Measurements from ENCODE around the gene TBC1D22A.
"Not testable (repeated sequence)": the region's sequence is repeated elsewhere in the genome, so short reads cannot be mapped to it uniquely, and the experiment has no call there.

Gene TBC1D22A

GRCh38 chr22:46812034-46812605 lies 49.7 kb downstream of the TBC1D22A start:
- no peak for DNase-seq (ENCODE audit: low read depth in 2 of 2, low spot score in 1 of 2)

- no peak for DNase-seq (ENCODE audit: low read depth in 2 of 2, low spot score in 1 of 2)
Observed at GRCh38 chr22:46812788-46813187, 50.3 kb downstream of the TBC1D22A start.

- DNase-seq (ENCODE audit: low read depth in 2 of 2, low spot score in 1 of 2): no peak
Observed at GRCh38 chr22:46813816-46814597, 51.6 kb downstream of the TBC1D22A start.

GRCh38 chr22:46815132-46815531 lies 52.7 kb downstream of the TBC1D22A start:
- DNase-seq (ENCODE audit: low read depth in 2 of 2, low spot score in 1 of 2): no peak

GRCh38 chr22:46815559-46815895 lies 53.1 kb downstream of the TBC1D22A start:
- no peak for DNase-seq (ENCODE audit: low read depth in 2 of 2, low spot score in 1 of 2)

- DNase-seq (ENCODE audit: low read depth in 2 of 2, low spot score in 1 of 2): no peak
Observed at GRCh38 chr22:46815896-46816731, 53.7 kb downstream of the TBC1D22A start.

- not testable (repeated sequence) for DNase-seq (ENCODE audit: low read depth in 2 of 2, low spot score in 1 of 2)
Observed at GRCh38 chr22:46817390-46817789, 54.9 kb downstream of the TBC1D22A start.

GRCh38 chr22:46823248-46823647 lies 60.8 kb downstream of the TBC1D22A start:
- no peak for DNase-seq (ENCODE audit: low read depth in 2 of 2, low spot score in 1 of 2)

- DNase-seq (ENCODE audit: low read depth in 2 of 2, low spot score in 1 of 2): no peak
Observed at GRCh38 chr22:46823654-46824053, 61.2 kb downstream of the TBC1D22A start.

- DNase-seq (ENCODE audit: low read depth in 2 of 2, low spot score in 1 of 2): no peak
Observed at GRCh38 chr22:46824344-46824909, 62.0 kb downstream of the TBC1D22A start.

GRCh38 chr22:46824980-46825544 lies 62.6 kb downstream of the TBC1D22A start:
- no peak for DNase-seq (ENCODE audit: low read depth in 2 of 2, low spot score in 1 of 2)

GRCh38 chr22:46826438-46827135 lies 64.1 kb downstream of the TBC1D22A start:
- DNase-seq (ENCODE audit: low read depth in 2 of 2, low spot score in 1 of 2): no peak

- no peak for DNase-seq (ENCODE audit: low read depth in 2 of 2, low spot score in 1 of 2)
Observed at GRCh38 chr22:46827136-46827780, 64.8 kb downstream of the TBC1D22A start.

- DNase-seq (ENCODE audit: low read depth in 2 of 2, low spot score in 1 of 2): no peak
Observed at GRCh38 chr22:46827781-46828180, 65.3 kb downstream of the TBC1D22A start.

- no peak for DNase-seq (ENCODE audit: low read depth in 2 of 2, low spot score in 1 of 2)
Observed at GRCh38 chr22:46828323-46828900, 66.0 kb downstream of the TBC1D22A start.

GRCh38 chr22:46829117-46829891 lies 66.9 kb downstream of the TBC1D22A start:
- DNase-seq (ENCODE audit: low read depth in 2 of 2, low spot score in 1 of 2): no peak

GRCh38 chr22:46829941-46830715 lies 67.7 kb downstream of the TBC1D22A start:
- DNase-seq (ENCODE audit: low read depth in 2 of 2, low spot score in 1 of 2): no peak

- DNase-seq (ENCODE audit: low read depth in 2 of 2, low spot score in 1 of 2): no peak
Observed at GRCh38 chr22:46830841-46831240, 68.4 kb downstream of the TBC1D22A start.

Data from stimulated activated CD8-positive, alpha-beta memory T cell treated with anti-CD3 and anti-CD28 coated beads, Interleukin-4, amount 100 ng/mL, for 1 hour (primary cell).